Measurements from ENCODE around the gene WDR36.

GRCh38 chr5:111165058-111165457 is 72.9 kb downstream of the WDR36 start:
- no peak for TF ChIP-seq GATA3 (IDR thresholded peaks at IDR 0.05; ENCODE audit: low read depth, low read length)
- TF ChIP-seq GATA2 (IDR thresholded peaks at IDR 0.05; ENCODE audit: low read depth, low read length), result no peak

Data from SH-SY5Y (cell line).